Skin epidermis (tissue), 12 donors: ENCODE measurements around the gene AGBL1.
"Not testable (repeated sequence)": the region's sequence is repeated elsewhere in the genome, so short reads cannot be mapped to it uniquely, and the experiment has no call there.

Experiments used
- H3K27ac ChIP-seq, 21 experiments: fragments of 200-600 bp; sonication (generic) in 11 of 21; one replicate each; pipeline ENCODE4 v1.5.0; 2020; ENCODE audit warnings: mild to moderate bottlenecking in 3 of 21, inconsistent platforms in 2 of 21, moderate library complexity in 2 of 21
- H3K4me3 ChIP-seq, 7 experiments: fragments of 200-600 bp; sonication (generic) in 2 of 7; one replicate each; pipeline ENCODE4 v1.5.0; 2020; ENCODE audit warnings: inconsistent platforms in 2 of 7, mild to moderate bottlenecking in 2 of 7, moderate library complexity in 1 of 7

AGBL1 gene

GRCh38 chr15:86446253-86446640, 366.6 kb downstream of the AGBL1 start:
- H3K4me3 ChIP-seq = no peak overlapping the region
- no peak overlapping the region for H3K27ac ChIP-seq

DNA sequence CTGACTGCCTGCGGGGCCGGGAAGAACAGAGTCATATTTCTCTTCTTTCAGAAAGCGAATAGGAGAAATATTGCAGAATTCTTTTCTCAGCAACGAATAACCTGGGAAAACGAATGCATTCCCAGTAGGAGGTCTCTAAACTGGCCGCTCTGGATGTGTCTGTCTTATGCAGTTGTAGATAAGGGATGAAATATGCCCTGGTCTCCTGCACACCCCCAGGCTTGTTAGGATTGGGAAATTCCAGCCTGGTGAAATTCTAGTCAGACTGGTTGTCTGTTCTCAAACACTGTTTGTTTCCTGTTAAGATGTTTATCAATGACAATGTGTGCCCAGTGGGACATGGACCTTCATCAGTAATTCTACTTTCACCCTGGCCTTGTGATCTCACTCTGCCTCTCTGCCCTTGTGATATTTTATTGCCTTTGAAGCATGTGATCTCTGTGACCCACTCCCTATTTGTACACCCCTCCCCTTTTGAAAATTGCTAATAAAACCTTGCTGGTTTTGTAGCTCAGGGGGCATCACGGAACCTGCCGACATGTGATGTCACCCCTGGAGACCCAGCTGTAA, 385.9 kb downstream of the AGBL1 start:
- not testable (repeated sequence) for H3K4me3 ChIP-seq, H3K27ac ChIP-seq

GRCh38 chr15:86481720-86482119, 402.0 kb downstream of the AGBL1 start:
- Histone ChIP-seq H3K27ac (no peak overlapping the region), H3K4me3 (no peak overlapping the region)

GRCh38 chr15:86483936-86484335, 404.3 kb downstream of the AGBL1 start:
- Histone ChIP-seq H3K27ac (no peak overlapping the region), H3K4me3 (no peak overlapping the region)

DNA sequence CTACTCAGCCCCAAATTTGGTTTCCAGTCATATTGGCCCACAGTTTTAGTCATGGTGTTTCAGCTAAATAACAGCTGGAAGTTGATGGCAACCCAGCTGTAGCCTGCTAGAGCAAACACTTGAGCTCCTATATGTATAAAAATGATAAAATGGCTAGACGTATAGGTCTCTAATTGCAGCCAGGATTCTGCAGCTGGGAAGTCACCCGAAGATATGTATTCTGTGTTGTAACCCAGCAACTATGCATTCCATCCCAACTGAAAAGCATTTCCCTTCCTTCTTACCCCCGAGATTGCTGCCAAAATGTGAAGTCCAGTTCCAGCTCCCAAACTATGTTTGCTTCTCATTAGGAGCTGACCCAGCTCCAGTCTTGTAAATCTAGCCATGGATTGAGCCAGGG, 408.4 kb downstream of the AGBL1 start:
- H3K27ac ChIP-seq = no peak overlapping the region
- no peak overlapping the region for H3K4me3 ChIP-seq

GRCh38 chr15:86489981-86490380, 410.3 kb downstream of the AGBL1 start:
- no peak overlapping the region for H3K4me3 ChIP-seq
- H3K27ac ChIP-seq = no peak overlapping the region

DNA sequence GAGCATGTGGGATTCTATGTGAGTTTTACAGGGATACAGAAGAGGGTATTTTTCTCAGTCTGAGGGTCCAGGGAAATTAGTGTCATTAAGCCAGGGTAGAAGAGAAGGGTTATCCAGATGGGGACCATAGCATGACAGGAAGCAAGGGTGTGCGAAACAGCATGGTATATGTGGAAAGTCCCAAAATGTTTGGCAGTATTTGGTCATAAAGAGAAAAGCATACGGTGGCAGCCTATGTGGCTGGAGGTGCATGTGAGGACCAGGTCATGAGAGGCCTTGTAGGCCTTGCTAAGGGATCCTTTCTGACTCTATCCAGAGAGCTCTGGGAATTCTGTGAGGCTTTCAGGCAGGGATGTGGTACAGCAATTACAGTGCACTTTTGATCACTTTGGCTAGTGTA, 411.4 kb downstream of the AGBL1 start:
- H3K27ac ChIP-seq = no peak overlapping the region
- H3K4me3 ChIP-seq = no peak overlapping the region

GRCh38 chr15:86493884-86494283, 414.2 kb downstream of the AGBL1 start:
- no peak overlapping the region for H3K27ac ChIP-seq

GRCh38 chr15:86494475-86494874, 414.8 kb downstream of the AGBL1 start:
- H3K4me3 ChIP-seq = no peak overlapping the region
- H3K27ac ChIP-seq = no peak overlapping the region

More at GRCh38 chr15:86493884-86494283, 414.2 kb downstream of the AGBL1 start:
- no peak overlapping the region for H3K4me3 ChIP-seq

DNA sequence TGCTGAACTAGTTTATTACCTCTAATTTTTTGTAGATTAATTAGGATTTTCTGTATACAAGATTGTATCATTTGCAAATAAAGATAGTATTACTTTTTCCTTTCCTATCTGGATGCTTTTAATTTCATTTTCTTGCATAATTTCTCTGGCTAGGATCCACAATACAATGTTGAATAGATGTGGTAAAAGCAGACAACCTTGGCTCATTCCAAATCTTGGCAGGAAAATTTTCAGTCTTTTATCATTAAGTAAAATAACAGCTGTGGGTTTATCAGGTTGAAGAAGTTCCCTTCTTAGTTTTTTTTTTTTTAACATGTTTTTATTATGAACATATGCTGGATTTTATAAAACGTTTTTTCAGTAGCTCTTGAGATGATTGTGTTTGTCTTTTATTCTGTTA, 422.6 kb downstream of the AGBL1 start:
- Histone ChIP-seq H3K27ac (no peak overlapping the region), H3K4me3 (no peak overlapping the region)

DNA sequence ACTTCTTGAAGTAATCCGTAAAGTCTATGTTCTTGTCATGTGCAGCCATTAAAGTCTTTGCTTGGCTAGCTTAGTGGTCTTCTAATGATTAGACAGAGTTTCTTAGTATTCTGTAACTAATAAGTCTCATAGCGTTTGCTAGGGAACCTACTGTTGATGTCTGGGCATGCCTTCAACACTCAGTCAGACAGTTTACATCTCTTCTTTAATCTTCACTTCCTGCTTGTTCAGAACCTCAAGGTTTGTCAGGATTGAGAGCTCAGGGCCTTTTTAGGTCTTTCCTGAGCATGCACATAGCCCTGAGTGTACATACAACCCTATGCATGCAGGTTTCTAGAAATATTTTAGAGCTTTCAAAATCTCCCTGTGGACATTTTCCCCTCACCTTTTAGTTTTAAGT, 426.3 kb downstream of the AGBL1 start:
- no peak overlapping the region for H3K27ac ChIP-seq
- no peak overlapping the region for H3K4me3 ChIP-seq

DNA sequence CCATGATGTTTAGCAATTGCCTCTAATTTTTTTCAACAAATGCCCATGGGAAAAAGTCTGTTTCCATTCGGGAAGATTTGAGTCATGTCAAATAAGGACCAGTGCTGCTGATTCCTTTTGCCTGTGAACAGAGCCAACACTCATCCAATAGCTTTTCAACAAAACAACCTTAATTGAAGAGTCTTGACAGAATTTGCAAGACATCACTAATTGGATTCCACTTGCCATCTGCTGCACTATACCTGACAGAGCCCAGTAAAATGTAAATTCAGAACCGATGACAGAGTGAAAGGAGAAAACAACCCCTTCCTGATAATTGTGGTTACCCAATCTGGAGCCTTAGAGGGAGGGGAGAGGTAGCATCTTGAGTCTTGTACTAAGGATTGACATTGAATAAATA, 426.7 kb downstream of the AGBL1 start:
- Histone ChIP-seq H3K27ac (no peak overlapping the region), H3K4me3 (no peak overlapping the region)

GRCh38 chr15:86515625-86516024, 436.0 kb downstream of the AGBL1 start:
- Histone ChIP-seq H3K27ac (no peak overlapping the region), H3K4me3 (no peak overlapping the region)

- no peak overlapping the region for H3K4me3 ChIP-seq
- no peak overlapping the region for H3K27ac ChIP-seq
Measured at GRCh38 chr15:86522721-86523120, 443.1 kb downstream of the AGBL1 start.

DNA sequence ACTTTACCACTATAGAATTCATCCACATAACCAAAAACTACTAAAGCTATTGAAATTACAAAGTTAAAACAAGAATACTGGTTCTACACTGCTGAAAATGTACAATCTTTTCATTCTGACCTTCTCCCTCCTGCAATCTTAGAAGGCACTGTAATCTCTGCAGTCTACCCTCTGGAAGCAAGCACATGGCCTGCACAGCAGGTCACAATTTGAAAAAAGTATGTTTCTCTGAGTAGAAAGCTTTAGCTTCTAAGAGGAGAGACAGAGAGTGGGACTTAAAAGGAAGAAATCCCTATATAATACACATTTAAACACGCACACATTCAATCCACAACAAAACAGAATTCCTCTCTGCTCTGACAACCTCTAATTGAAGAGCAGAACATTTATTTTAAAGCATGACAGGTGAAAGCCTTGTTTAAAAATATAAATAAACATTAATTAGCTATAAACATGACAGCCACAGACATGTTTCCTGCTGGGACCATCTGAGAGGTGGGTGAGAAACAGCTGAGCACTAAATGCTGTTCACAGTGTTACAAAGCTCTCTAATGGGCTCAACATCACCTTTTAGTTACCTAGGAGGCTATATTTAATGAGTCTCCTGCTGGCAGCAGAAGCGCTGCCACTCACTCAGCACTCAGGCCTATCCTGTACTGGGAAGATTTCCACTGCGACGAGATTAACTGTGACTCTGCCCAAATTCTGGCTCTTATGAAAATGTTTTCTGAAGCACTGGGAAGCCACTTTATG, 447.4 kb downstream of the AGBL1 start:
- Histone ChIP-seq H3K4me3 (no peak overlapping the region), H3K27ac (no peak overlapping the region)

GRCh38 chr15:86528094-86528493, 448.4 kb downstream of the AGBL1 start:
- H3K4me3 ChIP-seq, H3K27ac ChIP-seq: not testable (repeated sequence)

GRCh38 chr15:86538141-86538540, 458.5 kb downstream of the AGBL1 start:
- Histone ChIP-seq H3K4me3 (no peak overlapping the region), H3K27ac (no peak overlapping the region)

GRCh38 chr15:86540840-86541467, 461.3 kb downstream of the AGBL1 start:
- Histone ChIP-seq H3K4me3 (no peak overlapping the region), H3K27ac (no peak overlapping the region)

DNA sequence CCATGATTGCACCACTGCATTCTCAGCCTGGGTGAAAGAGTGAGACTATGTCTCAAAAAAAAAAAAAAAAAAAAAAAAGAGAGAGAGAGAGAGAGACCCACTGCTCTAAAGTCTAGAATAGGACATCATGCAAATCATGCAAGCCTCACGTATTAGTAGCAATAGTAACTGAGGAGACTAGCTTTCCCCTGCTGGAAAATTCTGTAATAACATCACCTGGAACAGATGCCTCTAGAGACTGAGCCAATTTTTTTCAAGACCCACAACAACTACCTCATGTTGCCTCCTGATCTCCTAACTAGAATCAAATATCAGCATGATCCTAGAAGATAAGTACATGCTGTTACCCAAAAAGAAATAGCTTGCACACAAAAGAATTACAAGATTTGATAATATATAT, 461.9 kb downstream of the AGBL1 start:
- H3K27ac ChIP-seq = no peak overlapping the region
- H3K4me3 ChIP-seq = no peak overlapping the region

GRCh38 chr15:86550075-86550474, 470.4 kb downstream of the AGBL1 start:
- Histone ChIP-seq H3K4me3 (no peak overlapping the region), H3K27ac (no peak overlapping the region)

- H3K27ac ChIP-seq = no peak overlapping the region
- no peak overlapping the region for H3K4me3 ChIP-seq
Measured at GRCh38 chr15:86553108-86553507, 473.4 kb downstream of the AGBL1 start.
